H9 (cell line): Measurements from ENCODE around the gene PHACTR4. TPM values are rescaled to one million over a fixed set of nuclear protein-coding genes. Genes with fewer than 3 reads are reported as not detected.
"Not testable (repeated sequence)": the region's sequence is repeated elsewhere in the genome, so short reads cannot be mapped to it uniquely, and the experiment has no call there.

Experiments
- DNase-seq: peaks from one replicate; pipeline ENCODE4 v3.0.0-alpha.2; 2017
- H2AFZ ChIP-seq: one replicate; pipeline ENCODE4 v1.6.1; 2013; ENCODE audit warnings: mild to moderate bottlenecking, low read length, control low read depth, moderate library complexity
- H2AK5ac ChIP-seq: 2 replicates; pipeline ENCODE4 v1.6.1; 2013; ENCODE audit warnings: low read length, control low read depth, mixed read lengths; ENCODE audit not compliant: insufficient read length
- H2BK120ac ChIP-seq: one replicate; pipeline ENCODE4 v1.6.1; 2013; ENCODE audit warnings: low read depth, mild to moderate bottlenecking, low read length, control low read depth, inconsistent platforms; ENCODE audit not compliant: poor library complexity, severe bottlenecking
- H2BK12ac ChIP-seq: 2 replicates; pipeline ENCODE4 v1.6.1; 2013; ENCODE audit warnings: low read length, control low read depth, mixed read lengths, low read depth; ENCODE audit not compliant: insufficient read length
- H2BK15ac ChIP-seq: 2 replicates; pipeline ENCODE4 v1.6.1; 2013; ENCODE audit warnings: low read depth, low read length, control low read depth
- H2BK20ac ChIP-seq: one replicate; pipeline ENCODE4 v1.6.1; 2013; ENCODE audit warnings: low read depth, mild to moderate bottlenecking, low read length, control low read depth, inconsistent platforms; ENCODE audit not compliant: poor library complexity, severe bottlenecking
- H2BK5ac ChIP-seq: 2 replicates; pipeline ENCODE4 v1.6.1; 2013; ENCODE audit warnings: low read length, control low read depth, mixed read lengths; ENCODE audit not compliant: insufficient read length
- H3K14ac ChIP-seq: 2 replicates; pipeline ENCODE4 v1.6.1; 2013; ENCODE audit warnings: low read length, control low read depth; ENCODE audit not compliant: insufficient read depth
- H3K18ac ChIP-seq: 2 replicates; pipeline ENCODE4 v1.6.1; 2013; ENCODE audit warnings: low read depth, mild to moderate bottlenecking, mixed read lengths, low read length, control low read depth; ENCODE audit not compliant: insufficient read length
- H3K23ac ChIP-seq: 2 replicates; pipeline ENCODE4 v1.6.1; 2013; ENCODE audit warnings: low read length, control low read depth, mixed read lengths, low read depth; ENCODE audit not compliant: insufficient read length
- H3K23me2 ChIP-seq: 2 replicates; pipeline ENCODE4 v1.6.1; 2013; ENCODE audit warnings: low read depth, mild to moderate bottlenecking, mixed read lengths, low read length, control low read depth; ENCODE audit not compliant: insufficient read length, poor library complexity, severe bottlenecking
- H3K27ac ChIP-seq: 2 replicates; pipeline ENCODE4 v1.5.1; 2013; ENCODE audit warnings: low read length, control low read depth, mixed read lengths, low read depth; ENCODE audit not compliant: insufficient read length
- H3K27me3 ChIP-seq: 2 replicates; pipeline ENCODE4 v1.6.1; 2013; ENCODE audit warnings: low read length, control low read depth, inconsistent platforms; ENCODE audit not compliant: insufficient read depth
- H3K4ac ChIP-seq: 2 replicates; pipeline ENCODE4 v1.6.1; 2013; ENCODE audit warnings: low read depth, mild to moderate bottlenecking, control low read depth, inconsistent platforms, low read length, moderate library complexity
- H3K4me1 ChIP-seq: 2 replicates; pipeline ENCODE4 v1.6.1; 2013; ENCODE audit warnings: low read length, control low read depth, inconsistent platforms; ENCODE audit not compliant: insufficient read depth
- H3K4me2 ChIP-seq: 2 replicates; pipeline ENCODE4 v1.6.1; 2013; ENCODE audit warnings: low read length, control low read depth, mixed read lengths; ENCODE audit not compliant: insufficient read length, insufficient read depth
- H3K56ac ChIP-seq: 2 replicates; pipeline ENCODE4 v1.6.1; 2013; ENCODE audit warnings: low read depth, mild to moderate bottlenecking, mixed read lengths, low read length, control low read depth; ENCODE audit not compliant: insufficient read length
- H3K79me1 ChIP-seq: 2 replicates; pipeline ENCODE4 v1.6.1; 2013; ENCODE audit warnings: low read depth, mild to moderate bottlenecking, moderate library complexity, low read length, control low read depth, inconsistent platforms; ENCODE audit not compliant: insufficient read depth, poor library complexity, severe bottlenecking
- H3K79me2 ChIP-seq: 2 replicates; pipeline ENCODE4 v1.6.1; 2013; ENCODE audit warnings: low read length, control low read depth, inconsistent platforms; ENCODE audit not compliant: insufficient read depth
- H3K9ac ChIP-seq: 2 replicates; pipeline ENCODE4 v1.6.1; 2013; ENCODE audit warnings: low read length, control low read depth, mixed read lengths; ENCODE audit not compliant: insufficient read length; ENCODE audit errors: extremely low read depth
- H3K9me3 ChIP-seq: one replicate; pipeline ENCODE4 v1.6.1; 2013; ENCODE audit warnings: low read depth, low read length, inconsistent platforms; ENCODE audit not compliant: control insufficient read depth
- H3T11ph ChIP-seq: one replicate; pipeline ENCODE4 v1.6.1; 2013; ENCODE audit warnings: mild to moderate bottlenecking, low read length, control low read depth, inconsistent platforms
- H4K20me1 ChIP-seq: one replicate; pipeline ENCODE4 v1.6.1; 2013; ENCODE audit not compliant: control insufficient read depth, insufficient read length, insufficient read depth
- H4K5ac ChIP-seq: 2 replicates; pipeline ENCODE4 v1.6.1; 2013; ENCODE audit warnings: low read depth, mild to moderate bottlenecking, mixed read lengths, low read length, control low read depth; ENCODE audit not compliant: insufficient read length
- H4K8ac ChIP-seq: replicated peaks from 2 replicates; pipeline ENCODE4 v1.6.1; 2013; ENCODE audit warnings: low read length, control low read depth, mixed read lengths, low read depth; ENCODE audit not compliant: insufficient read length
- H4K91ac ChIP-seq: 2 replicates; pipeline ENCODE4 v1.6.1; 2013; ENCODE audit warnings: low read depth, mild to moderate bottlenecking, moderate library complexity, mixed read lengths, low read length, control low read depth; ENCODE audit not compliant: insufficient read length
- H3K27ac Mint-ChIP-seq, 3 experiments: 2 replicates in 2 of 3; 3 replicates in 1 of 3; pipeline ENCODE4 v1.8.0; 2020 to 2021; ENCODE audit warnings: mixed read lengths in 3 of 3, mild to moderate bottlenecking in 1 of 3, moderate library complexity in 1 of 3
- H3K27me3 Mint-ChIP-seq: 2 replicates; pipeline ENCODE4 v1.8.0; 2021; ENCODE audit warnings: low read depth, mild to moderate bottlenecking, moderate library complexity, mixed read lengths
- H3K36me3 Mint-ChIP-seq, 3 experiments: 2 replicates in 2 of 3; 3 replicates in 1 of 3; pipeline ENCODE4 v1.8.0; 2020 to 2021; ENCODE audit warnings: low read depth in 3 of 3, mixed read lengths in 3 of 3; ENCODE audit not compliant: insufficient read depth in 1 of 3
- H3K4me1 Mint-ChIP-seq, 2 experiments: 2 replicates each; pipeline ENCODE4 v1.8.0; 2020; ENCODE audit warnings: mixed read lengths in 2 of 2
- H3K4me3 Mint-ChIP-seq, 2 experiments: 2 replicates in 1 of 2; 3 replicates in 1 of 2; pipeline ENCODE4 v1.8.0; 2020 to 2021; ENCODE audit warnings: mild to moderate bottlenecking in 2 of 2, mixed read lengths in 2 of 2, moderate library complexity in 1 of 2
- H3K9me3 Mint-ChIP-seq, 2 experiments: 2 replicates in 1 of 2; 3 replicates in 1 of 2; pipeline ENCODE4 v1.8.0; 2020; ENCODE audit warnings: mild to moderate bottlenecking in 2 of 2, mixed read lengths in 2 of 2, moderate library complexity in 1 of 2
- CTCF ChIP-seq: fragments of 200-600 bp; sonication (generic); conservative IDR thresholded peaks from 3 replicates; pipeline ENCODE4 v1.8.0; 2021; ENCODE audit warnings: antibody characterized with exemption, mild to moderate bottlenecking
- WGBS: extraction: QIAGEN DNeasy Blood & Tissue Kit; methylation state at CpG from one replicate; pipeline ENCODE4 v1.1.7; 2013; ENCODE audit warnings: missing lambda C conversion rate, low lambda C conversion rate, mixed read lengths; ENCODE audit not compliant: insufficient read length; ENCODE audit errors: extremely low coverage; 5-methylcytosine and 5-hydroxymethylcytosine counted together
- total RNA-seq: library from RNA; stranded (reverse); gene quantifications from 2 replicates; pipeline ENCODE4 v1.2.1, GENCODE V29; 2021

The PHACTR4 gene
- total RNA-seq, 1 experiment from 2014 or later, result 54.0 TPM

- no peaks in the 10 kb centered on the region for H3K79me2 ChIP-seq
- no peak overlapping the region for H2AK5ac ChIP-seq
- no peak overlapping the region for H2AFZ ChIP-seq
- no peak overlapping the region for H3K23ac ChIP-seq
- H3K27ac Mint-ChIP-seq, result no peak overlapping the region
- no peak overlapping the region for H3K4ac ChIP-seq
- no peaks in the 10 kb centered on the region for H3K27me3 ChIP-seq
- H3K4me3 Mint-ChIP-seq, result no peak overlapping the region
- H4K8ac ChIP-seq, result no peak overlapping the region
- no peak overlapping the region for H3K27ac ChIP-seq
- H4K5ac ChIP-seq, result no peak overlapping the region
- H3K79me1 ChIP-seq, result peaks cover 3% of the 10 kb centered on the region
- no peak overlapping the region for H2BK20ac ChIP-seq
- no peaks in the 10 kb centered on the region; a peak in 1 of 5 replicates for H3K9me3 Mint-ChIP-seq
- no peak for TF ChIP-seq CTCF
- no peak overlapping the region for H3K4me2 ChIP-seq
- no peaks in the 10 kb centered on the region for H3K23me2 ChIP-seq
- no peak overlapping the region for H2BK12ac ChIP-seq
- no peak overlapping the region for H2BK5ac ChIP-seq
- no peak overlapping the region for H3K9ac ChIP-seq
- H2BK15ac ChIP-seq, result no peak overlapping the region
- no peak for DNase-seq
- peaks cover 4 to 6% of the 10 kb centered on the region in 2 experiments; a peak in 3 of 4 replicates for H3K4me1 Mint-ChIP-seq
- H3K14ac ChIP-seq, result no peak overlapping the region
- no peaks in the 10 kb centered on the region for H4K20me1 ChIP-seq
- no peak overlapping the region for H3T11ph ChIP-seq
- H2BK120ac ChIP-seq, result no peak overlapping the region
- peaks cover 3 to 11% (median 11%) of the 10 kb centered on the region in 3 experiments; a peak in 5 of 7 replicates for H3K36me3 Mint-ChIP-seq
- H3K18ac ChIP-seq, result no peak overlapping the region
- WGBS, result no CpG with 5 or more reads among the region's 3 CpGs
- H4K91ac ChIP-seq, result no peak overlapping the region
- no peaks in the 10 kb centered on the region; the same call in 1 of the 2 replicates for H3K27me3 Mint-ChIP-seq
- no peaks in the 10 kb centered on the region for H3K9me3 ChIP-seq
- no peak overlapping the region for H3K56ac ChIP-seq
- no peaks in the 10 kb centered on the region; the same call in 1 of the 2 replicates for H3K4me1 ChIP-seq
Measured at GRCh38 chr1:28326984-28327383, 42.6 kb upstream of the PHACTR4 start.

- no CpG with 5 or more reads among the region's 11 CpGs for WGBS
- H2BK12ac ChIP-seq, H3K4me1 ChIP-seq, H2BK5ac ChIP-seq, H4K5ac ChIP-seq, H3K9me3 ChIP-seq, H4K20me1 ChIP-seq, H3K4me1 Mint-ChIP-seq, H3K4me3 Mint-ChIP-seq, H3K27ac Mint-ChIP-seq, H3K23me2 ChIP-seq, H2BK120ac ChIP-seq, H3K79me2 ChIP-seq, H2BK15ac ChIP-seq, H3K79me1 ChIP-seq, H3K27me3 ChIP-seq, H3K4me2 ChIP-seq, H3K14ac ChIP-seq, H2AFZ ChIP-seq, H3K23ac ChIP-seq, H4K8ac ChIP-seq, H3K4ac ChIP-seq, H2BK20ac ChIP-seq, H3K27me3 Mint-ChIP-seq, H4K91ac ChIP-seq, H3T11ph ChIP-seq, H3K56ac ChIP-seq, H3K9me3 Mint-ChIP-seq, H3K27ac ChIP-seq, DNase-seq, H2AK5ac ChIP-seq, H3K9ac ChIP-seq, H3K18ac ChIP-seq: not testable (repeated sequence)
- H3K36me3 Mint-ChIP-seq, result peaks cover 3 to 16% (median 13%) of the 10 kb centered on the region in 3 experiments; a peak in 5 of 7 replicates
Measured at GRCh38 chr1:28327431-28327830, 42.1 kb upstream of the PHACTR4 start.
